ENCODE results near the gene OCLN. TPM values are rescaled to one million over a fixed set of nuclear protein-coding genes. Genes with fewer than 3 reads are reported as not detected.
"Not testable (repeated sequence)": the region's sequence is repeated elsewhere in the genome, so short reads cannot be mapped to it uniquely, and the experiment has no call there.

Gene OCLN
- polyA plus RNA-seq, 2 of the 4 experiments (the other 2 are of a cell fraction), result 10.7 to 54.1 TPM

GRCh38 chr5:69454460-69455249 is 37.9 kb upstream of the OCLN start:
- Histone ChIP-seq H3K9me3 (no peaks in the 10 kb centered on the region), H3K27ac (peak overlapping the region; percentile 38 to 77), H3K4me2 (peak overlapping the region; percentile 65), H3K4me1 (peaks cover 33% of the 10 kb centered on the region), H3K4me3 (peak overlapping the region; percentile 43)
- WGBS (ENCODE audit: missing lambda C conversion rate), result 76% methylated on average over 8 of the region's 8 CpGs
- ChIA-PET POLR2A (interaction anchor here (1.1 kb wide), 1 partner anchor 38 kb away, joined by 3 read pairs; the partner anchor contains the start of gene OCLN), CTCF (interaction anchor here (1.4 to 1.5 kb wide), 2 partner anchors 10 to 13 kb away, joined by 3 to 6 read pairs; no protein-coding TSS in a partner anchor)
- no peak for TF ChIP-seq MAX (IDR thresholded peaks at IDR 0.05)
- no peak for TF ChIP-seq TP53 (CRISPR knock-in tag; IDR thresholded peaks at IDR 0.05)
- no peak for TF ChIP-seq POLR2A (IDR thresholded peaks at IDR 0.05; ENCODE audit: low read length)
- no peak for TF ChIP-seq CBX2 (IDR thresholded peaks at IDR 0.05; ENCODE audit: borderline replicate concordance, low read depth)
- TF ChIP-seq PHF8 (IDR thresholded peaks at IDR 0.05; ENCODE audit: borderline replicate concordance, low read depth), result no peak
- TF ChIP-seq FOSL2 (IDR thresholded peaks at IDR 0.05), result no peak
- no peak for TF ChIP-seq FOSL2 (CRISPR knock-in tag; IDR thresholded peaks at IDR 0.05)
- no peak for TF ChIP-seq MAFK (IDR thresholded peaks at IDR 0.05; ENCODE audit: partially characterized antibody)
- no peak for TF ChIP-seq TFCP2L1 (CRISPR knock-in tag; IDR thresholded peaks at IDR 0.05)
- TF ChIP-seq GATA3 (IDR thresholded peaks at IDR 0.05; ENCODE audit: borderline replicate concordance), result no peak
- no peak for TF ChIP-seq ZSCAN20 (CRISPR knock-in tag; IDR thresholded peaks at IDR 0.05)
- TF ChIP-seq JUNB (IDR thresholded peaks at IDR 0.05), result no peak
- TF ChIP-seq HDAC2 (IDR thresholded peaks at IDR 0.05), result no peak
- TF ChIP-seq ESRRA (IDR thresholded peaks at IDR 0.05; ENCODE audit: borderline replicate concordance, low read length), result no peak
- no peak for TF ChIP-seq SMC3 (IDR thresholded peaks at IDR 0.05)
- TF ChIP-seq ZFP36 (IDR thresholded peaks at IDR 0.05; ENCODE audit: borderline replicate concordance, partially characterized antibody), result no peak
- TF ChIP-seq HOXA7 (CRISPR knock-in tag; IDR thresholded peaks at IDR 0.05), result no peak
- peak in 1 of 2 experiments; percentile 15 for DNase-seq (ENCODE audit: low read depth in 1 of 2, low spot score in 1 of 2)
- no peak for FAIRE-seq
- peak; percentile 43 to 51; a peak in 4 of 6 replicates for ATAC-seq

GRCh38 chr5:69455428-69455988 is 37.1 kb upstream of the OCLN start:
- H3K4me2 ChIP-seq; DNase-seq (ENCODE audit: low read depth in 1 of 2, low spot score in 1 of 2); POLR2A ChIA-PET; ATAC-seq; FAIRE-seq; H3K27ac ChIP-seq; H3K4me3 ChIP-seq; H3K9me3 ChIP-seq; CTCF ChIA-PET: not testable (repeated sequence)
- 84% methylated on average over 7 of the region's 7 CpGs for WGBS (ENCODE audit: missing lambda C conversion rate)
- H3K4me1 ChIP-seq, result peaks cover 29% of the 10 kb centered on the region

GRCh38 chr5:69462170-69462569 is 30.4 kb upstream of the OCLN start:
- TF ChIP-seq EP300 (IDR thresholded peaks at IDR 0.05) (no peak), JUN (IDR thresholded peaks at IDR 0.05) (no peak), CHD4 (IDR thresholded peaks at IDR 0.05; ENCODE audit: borderline replicate concordance) (no peak), POLR2A (IDR thresholded peaks at IDR 0.05; ENCODE audit: low read length) (no peak), HDAC2 (IDR thresholded peaks at IDR 0.05) (no peak), FOSL2 (IDR thresholded peaks at IDR 0.05) (no peak), FOSL2 (CRISPR knock-in tag; IDR thresholded peaks at IDR 0.05) (no peak), ESRRA (IDR thresholded peaks at IDR 0.05; ENCODE audit: borderline replicate concordance, low read length) (no peak), BCL3 (IDR thresholded peaks at IDR 0.05) (no peak), HMGXB4 (CRISPR knock-in tag; IDR thresholded peaks at IDR 0.05; ENCODE audit: borderline replicate concordance) (no peak), RAD21 (conservative IDR thresholded peaks at IDR 0.05 in 1 of 2, IDR thresholded peaks at IDR 0.05 in 1 of 2) (no peak), CTCF (IDR thresholded peaks at IDR 0.05) (no peak), EHMT2 (IDR thresholded peaks at IDR 0.05; ENCODE audit: low read depth) (no peak), CHD2 (IDR thresholded peaks at IDR 0.05; ENCODE audit: low read length, partially characterized antibody) (no peak), ZNF302 (CRISPR knock-in tag; IDR thresholded peaks at IDR 0.05) (no peak), PHF8 (IDR thresholded peaks at IDR 0.05; ENCODE audit: borderline replicate concordance, low read depth) (no peak)
- WGBS (ENCODE audit: missing lambda C conversion rate), result 76% methylated on average over 1 of the region's 1 CpG
- H3K27ac ChIP-seq, result no peak overlapping the region
- DNase-seq (ENCODE audit: low read depth in 1 of 2, low spot score in 1 of 2), result no peak
- H3K9me3 ChIP-seq, result no peaks in the 10 kb centered on the region
- POLR2A ChIA-PET, result no interaction called here
- no peaks in the 10 kb centered on the region for H3K4me1 ChIP-seq
- H3K4me2 ChIP-seq, result no peak overlapping the region
- H3K4me3 ChIP-seq, result no peak overlapping the region
- CTCF ChIA-PET, result no interaction called here
- FAIRE-seq, result no peak
- ATAC-seq, result no peak
